ENCODE data around the gene JOSD2. TPM values are rescaled to one million over a fixed set of nuclear protein-coding genes. Genes with fewer than 3 reads are reported as not detected.

The JOSD2 gene
- total RNA-seq, 2 donors from 2014 or later: 26.6 to 38.2 TPM

DNA sequence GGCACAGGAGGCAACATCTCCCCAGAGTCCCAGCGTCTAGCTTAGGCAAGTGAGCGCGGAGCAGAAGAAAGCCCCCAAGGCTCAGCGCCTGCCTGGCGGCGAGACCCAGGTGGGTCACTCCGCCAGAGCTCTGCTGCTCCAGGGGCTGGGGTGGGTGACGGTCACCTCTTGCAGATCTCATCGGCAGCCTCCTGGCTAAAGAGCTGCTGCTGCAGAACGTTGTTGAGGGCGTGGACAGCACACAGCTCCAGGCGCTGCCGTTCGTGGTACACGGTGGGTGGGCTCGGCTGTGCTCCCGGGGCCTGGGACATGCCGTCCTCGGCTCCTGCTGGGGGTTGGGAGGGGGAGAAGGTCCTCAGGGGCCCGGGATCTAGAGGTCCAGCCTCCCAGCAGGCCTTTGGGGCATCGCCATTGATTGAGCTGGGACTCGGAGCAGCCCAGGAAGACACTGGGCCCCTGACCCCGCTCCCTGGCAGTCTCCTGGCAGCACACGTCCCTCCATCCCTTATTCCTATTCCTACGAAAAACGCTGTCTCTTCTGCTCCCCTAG lies 795 bp downstream of the JOSD2 start:
- H3K36me3 ChIP-seq: no peaks in the 10 kb centered on the region
- H3K4me1 ChIP-seq: peaks cover 0 to 27% of the 10 kb centered on the region in 2 donors
- TF ChIP-seq, protein P1, sequence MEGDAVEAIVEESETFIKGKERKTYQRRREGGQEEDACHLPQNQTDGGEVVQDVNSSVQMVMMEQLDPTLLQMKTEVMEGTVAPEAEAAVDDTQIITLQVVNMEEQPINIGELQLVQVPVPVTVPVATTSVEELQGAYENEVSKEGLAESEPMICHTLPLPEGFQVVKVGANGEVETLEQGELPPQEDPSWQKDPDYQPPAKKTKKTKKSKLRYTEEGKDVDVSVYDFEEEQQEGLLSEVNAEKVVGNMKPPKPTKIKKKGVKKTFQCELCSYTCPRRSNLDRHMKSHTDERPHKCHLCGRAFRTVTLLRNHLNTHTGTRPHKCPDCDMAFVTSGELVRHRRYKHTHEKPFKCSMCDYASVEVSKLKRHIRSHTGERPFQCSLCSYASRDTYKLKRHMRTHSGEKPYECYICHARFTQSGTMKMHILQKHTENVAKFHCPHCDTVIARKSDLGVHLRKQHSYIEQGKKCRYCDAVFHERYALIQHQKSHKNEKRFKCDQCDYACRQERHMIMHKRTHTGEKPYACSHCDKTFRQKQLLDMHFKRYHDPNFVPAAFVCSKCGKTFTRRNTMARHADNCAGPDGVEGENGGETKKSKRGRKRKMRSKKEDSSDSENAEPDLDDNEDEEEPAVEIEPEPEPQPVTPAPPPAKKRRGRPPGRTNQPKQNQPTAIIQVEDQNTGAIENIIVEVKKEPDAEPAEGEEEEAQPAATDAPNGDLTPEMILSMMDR (IDR thresholded peaks at IDR 0.05): no peak
- H3K27ac ChIP-seq: peak overlapping the region; percentile 72 to 79
- no peaks in the 10 kb centered on the region for H3K9me3 ChIP-seq
- H3K4me3 ChIP-seq: peak overlapping the region; percentile 63 to 71
- H3K27me3 ChIP-seq: no peaks in the 10 kb centered on the region
- no peak for DNase-seq (ENCODE audit: low spot score)

DNA sequence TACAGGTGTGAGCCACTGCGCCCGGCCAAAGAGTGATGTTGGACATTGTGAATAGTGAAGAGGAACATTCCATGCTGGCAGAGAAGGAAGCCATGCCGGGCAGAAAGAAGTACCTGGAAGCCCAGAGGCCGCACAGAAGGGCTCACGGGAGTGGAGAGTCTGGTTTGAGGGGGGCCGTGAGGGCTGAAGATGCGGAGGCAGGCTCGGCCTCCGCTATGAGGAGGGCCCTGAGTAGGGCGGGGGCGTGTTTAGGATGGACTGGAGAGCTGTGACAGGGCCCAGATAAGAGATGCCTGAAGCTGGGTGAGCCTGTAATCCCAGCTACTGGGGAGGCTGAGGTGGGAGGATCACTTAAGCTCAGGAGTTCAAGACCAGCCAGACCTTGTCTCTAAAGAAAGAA lies 1.6 kb downstream of the JOSD2 start:
- H3K36me3 ChIP-seq: no peaks in the 10 kb centered on the region
- TF ChIP-seq, protein P1 (IDR thresholded peaks at IDR 0.05): no peak
- H3K4me1 ChIP-seq: peaks cover 0 to 27% of the 10 kb centered on the region in 2 donors
- H3K27me3 ChIP-seq: no peaks in the 10 kb centered on the region
- no peak for DNase-seq (ENCODE audit: low spot score)
- no peaks in the 10 kb centered on the region for H3K9me3 ChIP-seq
- H3K4me3 ChIP-seq: no peak overlapping the region
- H3K27ac ChIP-seq: peak overlapping the region in 1 of 2 donors; percentile 58

DNA sequence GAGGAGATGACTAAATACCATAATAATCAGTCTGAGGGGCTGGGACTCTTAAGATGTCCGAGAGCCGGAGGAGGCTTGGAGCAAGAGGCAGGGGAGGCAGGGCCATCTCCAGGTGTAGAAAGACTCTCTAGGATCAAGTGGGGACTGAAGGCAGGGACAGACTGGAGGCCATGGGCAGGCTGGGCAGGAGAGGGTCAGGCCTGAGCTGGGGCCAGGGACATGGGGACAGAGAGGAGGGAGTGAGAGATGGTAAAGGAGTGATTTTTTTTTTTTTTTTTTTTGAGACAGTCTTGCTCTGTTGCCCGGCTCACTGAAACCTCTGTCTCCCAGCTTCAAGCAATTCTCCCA lies 2.2 kb downstream of the JOSD2 start:
- Histone ChIP-seq H3K27ac (peak overlapping the region; percentile 53 to 58), H3K9me3 (no peaks in the 10 kb centered on the region), H3K4me1 (peaks cover 0 to 27% of the 10 kb centered on the region in 2 donors), H3K36me3 (no peaks in the 10 kb centered on the region), H3K27me3 (no peaks in the 10 kb centered on the region), H3K4me3 (no peak overlapping the region)
- DNase-seq (ENCODE audit: low spot score): no peak
- TF ChIP-seq, protein P1 (IDR thresholded peaks at IDR 0.05): no peak

DNA sequence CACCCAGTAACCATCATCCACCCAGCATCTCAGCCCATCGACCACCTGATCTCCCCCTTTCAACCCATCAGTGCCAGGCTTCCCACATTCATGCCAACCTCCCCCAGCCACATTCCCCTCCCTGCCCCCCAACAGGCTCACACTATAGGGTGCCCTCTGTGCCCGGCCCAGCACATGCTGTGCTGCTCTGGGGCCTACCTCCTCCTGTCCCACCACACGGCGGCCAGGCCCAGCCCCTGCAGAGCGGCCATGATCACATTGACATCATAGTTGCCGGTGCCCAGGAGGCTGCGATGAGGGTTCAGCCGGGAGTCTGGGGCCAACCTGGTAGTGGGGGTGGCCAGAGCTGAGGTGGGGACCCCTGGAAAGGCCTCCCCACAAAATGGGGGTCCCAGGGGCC lies 3.6 kb downstream of the JOSD2 start:
- H3K4me1 ChIP-seq: peaks cover 0 to 27% of the 10 kb centered on the region in 2 donors
- no peaks in the 10 kb centered on the region for H3K9me3 ChIP-seq
- DNase-seq (ENCODE audit: low spot score): no peak
- TF ChIP-seq, protein P1 (IDR thresholded peaks at IDR 0.05): no peak
- no peak overlapping the region for H3K4me3 ChIP-seq
- no peaks in the 10 kb centered on the region for H3K27me3 ChIP-seq
- H3K27ac ChIP-seq: no peak overlapping the region
- no peaks in the 10 kb centered on the region for H3K36me3 ChIP-seq

DNA sequence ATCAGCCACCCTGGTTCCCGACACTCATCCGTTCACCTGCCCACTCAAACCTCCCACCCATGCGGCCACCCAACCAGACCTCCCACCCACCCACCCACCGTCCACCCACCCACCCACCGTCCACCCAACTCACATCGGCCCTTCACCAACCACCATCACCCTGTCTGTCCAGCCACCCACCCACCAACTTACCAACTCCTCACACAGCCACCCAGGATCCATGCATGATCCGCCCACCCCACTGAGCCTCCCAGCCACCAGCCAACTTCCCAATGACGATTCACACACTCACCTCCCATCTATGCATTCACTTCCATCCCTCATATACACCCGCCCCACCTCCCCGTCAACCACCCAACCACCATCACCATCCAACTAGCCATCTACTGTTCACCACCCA lies 4.3 kb downstream of the JOSD2 start:
- Histone ChIP-seq H3K4me1 (peaks cover 0 to 27% of the 10 kb centered on the region in 2 donors), H3K36me3 (no peaks in the 10 kb centered on the region), H3K9me3 (no peaks in the 10 kb centered on the region), H3K4me3 (no peak overlapping the region), H3K27me3 (no peaks in the 10 kb centered on the region), H3K27ac (no peak overlapping the region)
- DNase-seq (ENCODE audit: low spot score): no peak
- TF ChIP-seq, protein P1 (IDR thresholded peaks at IDR 0.05): no peak
